ENCODE measurements around the gene PLPP4.

The PLPP4 gene

GRCh38 chr10:120517196-120517595 lies 60.2 kb downstream of the PLPP4 start:
- no peak for DNase-seq (ENCODE audit: low read depth)

- DNase-seq (ENCODE audit: low read depth), result no peak
These were observed 61.0 kb downstream of the PLPP4 start for GRCh38 chr10:120517881-120518484.

- no peak for DNase-seq (ENCODE audit: low read depth)
These were observed 64.9 kb downstream of the PLPP4 start for GRCh38 chr10:120521880-120522279.

GRCh38 chr10:120527691-120528090 lies 70.7 kb downstream of the PLPP4 start:
- DNase-seq (ENCODE audit: low read depth), result no peak

DNA sequence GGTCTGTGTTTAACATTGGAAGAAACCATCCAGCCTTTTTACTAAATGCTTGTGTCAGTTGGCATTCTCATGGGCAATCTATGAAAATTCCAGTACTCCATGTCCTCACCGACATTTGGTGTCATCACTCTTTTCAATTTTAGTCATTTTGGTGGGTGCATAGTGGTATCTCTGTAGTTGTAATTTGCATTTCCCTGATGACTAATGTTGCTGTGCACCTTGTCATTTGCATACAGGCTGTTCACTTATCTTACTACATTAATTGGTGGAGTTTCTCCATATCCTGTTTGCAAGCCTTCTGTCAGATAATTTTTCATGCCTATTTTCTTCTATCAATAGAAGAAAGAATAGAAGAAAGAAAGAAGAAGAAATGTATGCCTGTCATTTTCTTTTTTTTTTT lies 73.7 kb downstream of the PLPP4 start:
- no peak for DNase-seq (ENCODE audit: low read depth)

- DNase-seq (ENCODE audit: low read depth), result no peak
These were observed 81.1 kb downstream of the PLPP4 start for GRCh38 chr10:120538091-120538490.

- no peak for DNase-seq (ENCODE audit: low read depth)
These were observed 82.0 kb downstream of the PLPP4 start for GRCh38 chr10:120539076-120539475.

GRCh38 chr10:120540486-120540885 lies 83.5 kb downstream of the PLPP4 start:
- DNase-seq (ENCODE audit: low read depth), result no peak

DNA sequence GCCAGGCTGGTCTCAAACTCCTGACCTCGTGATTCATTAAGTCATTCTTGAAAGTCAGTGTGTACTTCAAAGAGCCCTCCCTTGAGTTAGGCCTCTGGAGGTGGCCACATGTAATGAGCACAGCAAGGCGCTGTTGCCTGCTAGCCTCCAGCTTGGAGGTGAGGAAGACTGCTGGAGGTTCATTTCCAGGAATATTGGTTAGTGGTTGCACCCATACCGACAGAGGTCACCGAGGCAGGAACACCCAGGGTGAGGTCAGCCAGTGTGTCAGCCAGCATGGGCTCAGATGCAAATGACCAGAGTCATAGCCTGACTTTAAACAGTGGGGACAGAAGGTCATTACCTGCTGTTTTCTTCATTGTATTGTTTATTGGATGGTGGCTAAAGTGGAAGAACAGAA lies 85.0 kb downstream of the PLPP4 start:
- no peak for DNase-seq (ENCODE audit: low read depth)

GRCh38 chr10:120542591-120542990 lies 85.6 kb downstream of the PLPP4 start:
- no peak for DNase-seq (ENCODE audit: low read depth)

GRCh38 chr10:120543291-120543690 lies 86.3 kb downstream of the PLPP4 start:
- DNase-seq (ENCODE audit: low read depth), result no peak

- DNase-seq (ENCODE audit: low read depth), result no peak
These were observed 91.2 kb downstream of the PLPP4 start for GRCh38 chr10:120548210-120548609.

- DNase-seq (ENCODE audit: low read depth), result no peak
These were observed 95.2 kb downstream of the PLPP4 start for GRCh38 chr10:120552262-120552661.

DNA sequence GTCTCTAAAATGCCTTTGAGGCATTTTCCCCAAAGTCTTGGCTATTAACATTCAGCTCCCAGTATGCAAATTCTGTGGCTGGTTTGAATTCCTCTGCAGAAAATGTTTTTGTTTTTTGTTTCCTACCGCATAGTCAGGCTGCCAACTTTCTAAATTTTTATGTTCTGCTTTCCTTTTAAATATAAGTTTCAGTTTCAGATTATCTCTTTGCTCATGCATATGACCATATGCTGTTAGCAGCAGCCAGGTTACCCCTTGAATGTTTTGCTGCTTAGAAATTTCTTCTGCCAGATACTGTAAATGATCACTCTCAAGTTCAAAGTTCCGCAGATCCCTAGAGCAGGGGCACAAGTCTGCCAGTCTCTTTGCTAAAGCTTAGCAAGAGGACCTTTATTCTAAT lies 96.9 kb downstream of the PLPP4 start:
- no peak for DNase-seq (ENCODE audit: low read depth)

DNA sequence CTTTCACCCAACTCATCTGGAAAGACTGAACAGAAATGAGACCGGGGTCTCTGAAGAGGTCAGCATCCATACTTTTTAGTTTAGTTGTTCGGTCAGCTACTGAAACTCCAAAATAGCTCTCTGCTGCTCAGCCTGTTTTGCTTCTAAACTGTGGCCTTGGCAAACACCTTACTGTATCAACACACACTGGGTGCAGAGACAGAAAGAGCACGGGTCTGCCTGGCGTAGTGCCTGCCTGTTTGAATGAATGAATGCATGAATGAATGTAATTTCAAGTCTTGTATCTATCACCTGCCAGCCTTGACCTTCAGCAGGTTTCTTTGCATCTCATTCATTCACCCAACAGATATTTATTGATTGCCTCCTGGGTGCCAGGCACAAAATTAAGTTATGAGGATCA lies 98.4 kb downstream of the PLPP4 start:
- no peak for DNase-seq (ENCODE audit: low read depth)

- no peak for DNase-seq (ENCODE audit: low read depth)
These were observed 99.0 kb downstream of the PLPP4 start for GRCh38 chr10:120555842-120556532.

DNA sequence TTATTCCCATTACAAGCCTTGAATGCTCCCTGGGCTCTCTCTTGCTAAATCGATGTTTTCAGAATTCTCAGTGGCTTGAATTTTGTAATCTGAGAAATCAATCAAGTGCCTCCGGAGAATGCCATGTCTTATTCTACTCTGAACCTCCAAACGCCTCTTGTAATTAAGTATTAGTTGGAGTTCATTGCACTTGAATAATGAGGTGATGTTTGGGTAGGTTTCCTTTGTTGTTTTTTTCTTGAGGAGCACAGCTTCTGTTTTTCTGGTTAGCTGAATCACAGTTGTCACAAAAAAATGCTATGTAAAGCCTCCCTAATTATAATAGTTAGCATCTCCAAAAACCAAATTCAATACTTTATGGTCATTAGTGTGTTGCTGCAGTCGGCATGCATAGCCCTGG lies 100.3 kb downstream of the PLPP4 start:
- no peak for DNase-seq (ENCODE audit: low read depth)

- no peak for DNase-seq (ENCODE audit: low read depth)
These were observed 102.8 kb downstream of the PLPP4 start for GRCh38 chr10:120559800-120560199.

DNA sequence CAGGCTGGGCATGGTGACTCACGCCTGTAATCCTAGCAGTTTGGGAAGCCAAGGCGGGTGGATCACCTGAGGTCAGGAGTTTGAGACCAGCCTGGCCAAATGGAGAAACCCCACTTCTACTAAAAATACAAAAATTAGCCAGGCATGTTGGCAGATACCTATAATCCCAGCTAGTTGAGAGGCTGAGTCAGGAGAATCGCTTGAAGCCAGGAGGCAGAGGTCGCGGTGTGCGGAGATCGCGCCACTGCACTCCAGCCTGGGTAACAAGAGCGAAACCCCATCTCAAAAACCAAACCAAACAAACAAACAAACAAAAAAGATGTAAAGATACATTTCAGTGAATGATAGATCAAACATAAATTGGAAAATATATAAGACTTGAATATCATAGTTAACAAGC lies 105.9 kb downstream of the PLPP4 start:
- no peak for DNase-seq (ENCODE audit: low read depth)

DNA sequence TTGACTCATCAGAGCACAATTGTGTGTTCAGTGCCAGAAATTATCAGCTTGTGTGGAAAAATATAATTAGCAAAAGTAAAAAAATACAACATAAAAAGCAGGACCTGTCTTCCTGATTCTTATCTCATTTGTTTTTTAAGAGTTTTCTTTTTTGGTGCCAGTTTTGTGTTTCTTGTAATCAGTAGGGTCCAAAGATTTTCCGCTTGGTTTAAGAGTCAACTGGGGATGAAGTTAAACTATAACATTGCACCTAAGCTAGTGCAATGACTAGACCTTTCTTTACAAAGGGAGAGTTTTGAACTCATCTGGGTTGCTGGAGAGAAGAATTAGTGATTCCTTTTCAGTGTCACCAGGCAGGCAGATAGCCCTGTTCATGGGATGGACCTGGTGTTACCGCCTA lies 113.4 kb downstream of the PLPP4 start:
- no peak for DNase-seq (ENCODE audit: low read depth)

DNA sequence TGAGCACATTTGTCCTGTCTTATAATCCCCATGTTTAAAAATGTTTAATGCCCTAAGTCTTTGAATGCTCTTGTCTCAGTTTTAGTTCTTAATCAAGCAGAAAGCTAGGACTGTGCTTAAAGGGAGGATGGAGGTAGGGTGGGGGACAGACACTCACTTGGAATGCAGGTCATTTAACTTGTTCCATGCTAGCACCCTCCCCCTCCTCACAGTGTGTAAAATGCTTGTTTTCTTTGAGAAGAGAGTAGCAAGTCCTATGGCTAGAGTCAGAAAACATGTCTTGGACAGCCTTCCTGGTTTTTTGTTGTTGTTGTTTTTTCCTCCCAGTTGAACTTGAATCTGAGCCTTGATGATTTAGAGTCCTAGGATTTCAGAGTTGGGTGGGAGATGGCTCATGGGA lies 114.2 kb downstream of the PLPP4 start:
- no peak for DNase-seq (ENCODE audit: low read depth)

GRCh38 chr10:120572307-120572706 lies 115.3 kb downstream of the PLPP4 start:
- no peak for DNase-seq (ENCODE audit: low read depth)

DNA sequence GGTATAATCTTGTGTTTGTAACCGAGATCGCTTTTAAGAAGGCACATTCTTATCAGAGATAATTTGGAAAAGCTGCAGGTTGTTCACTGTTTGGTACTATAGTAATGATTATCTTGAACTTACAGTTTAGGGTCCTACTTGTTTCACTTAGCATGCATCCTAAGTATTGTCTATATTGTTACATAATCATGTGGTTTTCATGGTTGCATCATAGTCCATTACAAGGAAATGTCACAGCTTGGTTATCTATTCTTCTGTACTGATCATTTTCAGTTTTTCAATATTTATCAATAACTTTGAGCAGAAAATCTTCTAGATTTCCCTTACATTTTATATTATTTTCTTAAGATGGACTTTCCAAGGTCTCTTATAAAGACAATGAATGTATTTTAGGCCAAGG lies 116.3 kb downstream of the PLPP4 start:
- DNase-seq (ENCODE audit: low read depth), result no peak

DNA sequence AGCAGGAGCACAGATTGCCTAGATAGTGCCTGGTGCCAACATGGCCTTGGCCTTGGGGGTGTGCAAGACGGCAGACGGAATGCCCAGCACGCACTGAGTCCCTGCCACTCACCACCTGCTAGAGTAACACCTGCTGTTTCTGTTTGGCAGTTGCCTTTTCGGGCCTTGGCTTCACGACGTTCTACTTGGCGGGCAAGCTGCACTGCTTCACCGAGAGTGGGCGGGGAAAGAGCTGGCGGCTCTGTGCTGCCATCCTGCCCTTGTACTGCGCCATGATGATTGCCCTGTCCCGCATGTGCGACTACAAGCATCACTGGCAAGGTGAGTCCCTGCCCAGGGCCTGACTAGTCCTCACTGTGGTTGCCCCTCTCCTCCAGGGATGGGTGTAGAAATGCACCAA lies 118.0 kb downstream of the PLPP4 start:
- no peak for DNase-seq (ENCODE audit: low read depth)

All from stimulated activated CD4-positive, alpha-beta T cell treated with anti-CD3 and anti-CD28 coated beads, Interleukin-2, amount 100 ng/mL, for 4 hours (primary cell).